PC-3 (cell line): Measurements from ENCODE around the gene PTGIS. TPM values are rescaled to one million over a fixed set of nuclear protein-coding genes. Genes with fewer than 3 reads are reported as not detected.

Source experiments
- ATAC-seq: fragments of 200-7000 bp; cut with Tn5 transposase; 2 replicates; pipeline ENCODE4 v1.9.1; 2020; ENCODE audit warnings: mild to moderate bottlenecking, moderate library complexity
- BruUV-seq: library from RNA; stranded (reverse); fragments of 400-500 nt; replicated peaks from 2 replicates; lab custom pipeline; 2021; lab: Mats Ljungman, UMichigan
- CTCF ChIA-PET: fragments of 300-600 bp; sonication (Branson Sonifier 250); formaldehyde crosslinking; loops from one replicate; lab custom pipeline; 2022; ENCODE audit warnings: antibody characterized with exemption; lab: Charles Lee
- POLR2A ChIA-PET: fragments of 300-600 bp; sonication (Branson Sonifier 250); formaldehyde crosslinking; loops from one replicate; lab custom pipeline; 2022; ENCODE audit warnings: antibody characterized with exemption; ENCODE audit not compliant: unreplicated experiment; lab: Charles Lee
- DNase-seq: peaks from one replicate; pipeline ENCODE4 v3.0.0-alpha.2; 2015
- H2AFZ ChIP-seq: fragments of 300-600 bp; sonication (generic); 2 replicates; pipeline ENCODE4 v1.6.0; 2016; ENCODE audit warnings: antibody characterized with exemption, low read length
- H3F3A ChIP-seq: fragments of 300-600 bp; sonication (generic); one replicate; pipeline ENCODE4 v1.6.0; 2017; ENCODE audit warnings: antibody characterized with exemption, low read length, control low read depth, mild to moderate bottlenecking; ENCODE audit not compliant: unreplicated experiment
- H3K27ac ChIP-seq: fragments of 300-600 bp; sonication (generic); 2 replicates; pipeline ENCODE4 v1.5.1; 2016; ENCODE audit warnings: mild to moderate bottlenecking, low read length
- H3K27me3 ChIP-seq: fragments of 300-600 bp; sonication (generic); 2 replicates; pipeline ENCODE4 v1.6.1; 2016; ENCODE audit warnings: low read length, mixed read lengths
- H3K36me3 ChIP-seq: fragments of 300-600 bp; sonication (generic); 2 replicates; pipeline ENCODE4 v1.6.1; 2016; ENCODE audit warnings: low read depth, mixed run types, low read length, mixed read lengths
- H3K4me1 ChIP-seq: fragments of 300-600 bp; sonication (generic); 2 replicates; pipeline ENCODE4 v1.5.1; 2016; ENCODE audit warnings: low read length; ENCODE audit not compliant: insufficient read depth
- H3K4me2 ChIP-seq: fragments of 300-600 bp; sonication (generic); 2 replicates; pipeline ENCODE4 v1.6.0; 2016; ENCODE audit warnings: low read length
- H3K4me3 ChIP-seq: fragments of 300-600 bp; sonication (generic); 2 replicates; pipeline ENCODE4 v1.5.1; 2016; ENCODE audit warnings: mild to moderate bottlenecking, low read length, mixed read lengths
- H3K79me2 ChIP-seq: fragments of 300-600 bp; sonication (generic); 2 replicates; pipeline ENCODE4 v1.6.1; 2017; ENCODE audit warnings: low read length, mixed read lengths
- H3K9ac ChIP-seq: fragments of 300-600 bp; sonication (generic); 2 replicates; pipeline ENCODE4 v1.6.0; 2016; ENCODE audit warnings: mild to moderate bottlenecking, low read length
- H3K9me2 ChIP-seq: fragments of 300-600 bp; sonication (generic); replicated peaks from 2 replicates; pipeline ENCODE4 v1.6.1; 2016; ENCODE audit warnings: mixed run types, low read length, mixed read lengths
- H3K9me3 ChIP-seq: fragments of 300-600 bp; sonication (generic); 2 replicates; pipeline ENCODE4 v1.6.1; 2016; ENCODE audit warnings: low read length, mixed read lengths
- H4K20me1 ChIP-seq: fragments of 300-600 bp; sonication (generic); 2 replicates; pipeline ENCODE4 v1.6.1; 2016; ENCODE audit warnings: low read length, mixed read lengths
- CTCF ChIP-seq: fragments of 300-600 bp; sonication (generic); conservative IDR thresholded peaks from 2 replicates; pipeline ENCODE4 v1.5.1; 2017; ENCODE audit warnings: antibody characterized with exemption, low read depth, mild to moderate bottlenecking, low read length
- EZH2 ChIP-seq: fragments of 300-600 bp; sonication (generic); IDR thresholded peaks from one replicate; pipeline ENCODE4 v1.6.1; 2017; ENCODE audit warnings: antibody characterized with exemption, mild to moderate bottlenecking, low read length; ENCODE audit not compliant: unreplicated experiment
- EZH2phosphoT487 ChIP-seq: fragments of 300-600 bp; sonication (generic); IDR thresholded peaks from 2 replicates; pipeline ENCODE4 v1.6.1; 2018; ENCODE audit warnings: mild to moderate bottlenecking, antibody characterized with exemption, low read length, borderline replicate concordance
- intact Hi-C: fragments of 100-400 bp; cut with micrococcal nuclease; formaldehyde crosslinking; loops from 2 replicates; pipeline ENCODE4 v1.9.0; 2023
- total RNA-seq: library from RNA; depleted of rRNA; stranded (reverse); fragments of >200 nt; gene quantifications from 2 replicates; pipeline ENCODE4 v1.2.3, GENCODE V29; 2014

PTGIS gene
- total RNA-seq, 1 experiment from 2014 or later = 0.18 TPM

DNA sequence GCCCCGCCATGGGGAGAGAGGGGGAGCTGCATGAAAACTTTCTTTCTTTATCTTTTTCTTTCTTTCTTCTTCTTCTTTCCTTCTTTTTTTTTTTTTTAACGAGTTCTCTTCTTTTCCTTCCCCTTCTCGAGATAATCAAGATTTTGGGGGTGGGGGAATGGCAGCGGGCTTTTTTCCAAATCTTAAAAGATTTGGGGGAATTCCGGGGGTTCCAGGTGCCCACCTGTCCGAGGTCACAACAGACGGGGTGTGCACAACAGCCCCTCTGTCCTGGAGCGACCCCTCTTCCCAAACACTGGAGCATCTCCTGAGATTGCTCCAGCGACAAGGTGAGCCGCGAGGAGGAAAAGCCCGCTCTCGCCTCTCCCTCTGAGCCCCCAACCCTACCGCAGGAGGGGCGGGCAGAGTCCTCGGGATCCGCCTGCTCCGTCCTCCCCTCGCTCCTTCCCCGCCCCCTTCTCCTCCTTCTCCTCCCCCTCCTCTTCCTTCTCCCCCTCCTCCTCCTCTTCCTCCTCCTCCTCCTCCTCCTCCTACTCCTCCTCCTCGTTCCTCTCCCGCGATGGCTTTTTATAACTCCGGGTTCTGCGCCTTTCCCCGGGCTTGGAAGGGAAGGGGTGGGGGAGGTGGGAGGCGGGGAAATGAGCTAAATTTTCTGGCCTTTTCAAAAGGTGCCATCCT, 84.8 kb downstream of the PTGIS start:
- Histone ChIP-seq H3K79me2 (no peaks in the 10 kb centered on the region), H3K9me2 (no peaks in the 10 kb centered on the region), H3K27me3 (peaks cover 35% of the 10 kb centered on the region), H2AFZ (0 out of 2 replicates have a peak overlapping the region, but pooled peaks have one; percentile 61), H3K9ac (no peak overlapping the region), H4K20me1 (no peaks in the 10 kb centered on the region), H3K4me3 (peak overlapping the region; percentile 60), H3K9me3 (no peaks in the 10 kb centered on the region), H3F3A (no peaks in the 10 kb centered on the region), H3K4me1 (no peaks in the 10 kb centered on the region; the same call in 1 of the 2 replicates), H3K36me3 (no peaks in the 10 kb centered on the region), H3K4me2 (peak overlapping the region; percentile 80), H3K27ac (no peak overlapping the region)
- TF ChIP-seq EZH2phosphoT487 = no peak
- TF ChIP-seq CTCF = no peak
- TF ChIP-seq EZH2 = no peak
- intact Hi-C loops = loop anchor here (5.0 kb wide), 1 partner anchor 96 kb away; no protein-coding TSS in a partner anchor
- CTCF ChIA-PET = no interaction called here
- BruUV-seq = no TSS peak
- DNase-seq (no peak), ATAC-seq (no peak)
- POLR2A ChIA-PET = interaction anchor here (0.6 kb wide), 1 partner anchor 223 kb away, joined by 6 read pairs; no protein-coding TSS in a partner anchor

- intact Hi-C loops = loop anchor here (5.0 kb wide), 1 partner anchor 95 kb away; no protein-coding TSS in a partner anchor
- Histone ChIP-seq H3K4me1 (no peaks in the 10 kb centered on the region; the same call in 1 of the 2 replicates), H3K9ac (no peak within 1 kb of the TSS), H3K9me2 (no peaks in the 10 kb centered on the region), H3K36me3 (no peaks in the 10 kb centered on the region), H4K20me1 (no peaks in the 10 kb centered on the region), H3K9me3 (no peaks in the 10 kb centered on the region), H3K4me2 (peak within 1 kb of the TSS; percentile 80), H2AFZ (0 out of 2 replicates have a peak within 1 kb of the TSS, but pooled peaks have one; percentile 61), H3F3A (no peaks in the 10 kb centered on the region), H3K27me3 (peaks cover 39% of the 10 kb centered on the region), H3K4me3 (peak within 1 kb of the TSS; percentile 60), H3K79me2 (no peaks in the 10 kb centered on the region), H3K27ac (no peak within 1 kb of the TSS)
- BruUV-seq = no TSS peak
- DNase-seq (peak; percentile 52), ATAC-seq (no peak)
- TF ChIP-seq EZH2phosphoT487 = no peak
- TF ChIP-seq EZH2 = no peak
- no peak for TF ChIP-seq CTCF
- POLR2A ChIA-PET = no interaction called here
- CTCF ChIA-PET = no interaction called here
Observed at GRCh38 chr20:49482621-49483017, 85.3 kb downstream of the PTGIS start, which contains the start of gene KCNB1. KCNB1 (minus strand) TSS chr20:49482668; CDS start chr20:49482480, 188 bp downstream.

DNA sequence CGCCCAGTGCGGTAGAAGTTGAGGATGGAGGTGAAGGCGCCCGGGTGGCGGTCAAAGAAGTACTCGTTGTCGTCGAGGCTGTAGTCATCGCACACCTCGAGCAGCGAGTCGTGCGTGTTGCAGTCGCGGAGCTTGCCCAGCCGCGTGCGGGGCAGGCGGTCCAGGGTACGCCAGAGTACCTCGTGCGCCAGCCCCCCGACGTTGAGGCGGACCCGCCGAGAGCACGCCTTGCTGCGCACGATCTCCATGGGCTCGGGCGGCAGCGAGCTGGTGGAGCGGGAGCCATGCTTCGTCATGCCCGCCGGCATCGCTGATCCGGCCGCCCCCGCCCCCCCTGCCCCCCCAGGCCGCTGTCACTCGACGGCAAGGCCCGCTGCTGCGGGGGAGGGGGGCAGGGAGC, 85.8 kb downstream of the PTGIS start:
- H3K9me2 ChIP-seq = no peaks in the 10 kb centered on the region
- intact Hi-C loops = loop anchor here (5.0 kb wide), 1 partner anchor 95 kb away; no protein-coding TSS in a partner anchor
- BruUV-seq = no TSS peak
- ChIA-PET POLR2A (no interaction called here), CTCF (no interaction called here)
- no peaks in the 10 kb centered on the region for H3K79me2 ChIP-seq
- peaks cover 39% of the 10 kb centered on the region for H3K27me3 ChIP-seq
- H3K9ac ChIP-seq = no peak overlapping the region
- no peak overlapping the region for H3K4me3 ChIP-seq
- TF ChIP-seq CTCF = no peak
- TF ChIP-seq EZH2 = no peak
- TF ChIP-seq EZH2phosphoT487 = no peak
- H3F3A ChIP-seq = no peaks in the 10 kb centered on the region
- ATAC-seq = no peak
- no peak overlapping the region for H3K4me2 ChIP-seq
- H3K9me3 ChIP-seq = no peaks in the 10 kb centered on the region
- no peak overlapping the region for H3K27ac ChIP-seq
- no peak for DNase-seq
- no peaks in the 10 kb centered on the region for H4K20me1 ChIP-seq
- H3K4me1 ChIP-seq = no peaks in the 10 kb centered on the region; the same call in 1 of the 2 replicates
- H2AFZ ChIP-seq = no peak overlapping the region
- H3K36me3 ChIP-seq = no peaks in the 10 kb centered on the region
